HG03103 (cell line): Measurements from ENCODE around the gene TSPYL2.

Experiments used
- ATAC-seq: cut with Tn5 transposase; IDR thresholded peaks from one replicate; pipeline ENCODE4 v1.9.1; 2021; ENCODE audit warnings: low read depth; ENCODE audit not compliant: unreplicated experiment

The TSPYL2 gene

DNA sequence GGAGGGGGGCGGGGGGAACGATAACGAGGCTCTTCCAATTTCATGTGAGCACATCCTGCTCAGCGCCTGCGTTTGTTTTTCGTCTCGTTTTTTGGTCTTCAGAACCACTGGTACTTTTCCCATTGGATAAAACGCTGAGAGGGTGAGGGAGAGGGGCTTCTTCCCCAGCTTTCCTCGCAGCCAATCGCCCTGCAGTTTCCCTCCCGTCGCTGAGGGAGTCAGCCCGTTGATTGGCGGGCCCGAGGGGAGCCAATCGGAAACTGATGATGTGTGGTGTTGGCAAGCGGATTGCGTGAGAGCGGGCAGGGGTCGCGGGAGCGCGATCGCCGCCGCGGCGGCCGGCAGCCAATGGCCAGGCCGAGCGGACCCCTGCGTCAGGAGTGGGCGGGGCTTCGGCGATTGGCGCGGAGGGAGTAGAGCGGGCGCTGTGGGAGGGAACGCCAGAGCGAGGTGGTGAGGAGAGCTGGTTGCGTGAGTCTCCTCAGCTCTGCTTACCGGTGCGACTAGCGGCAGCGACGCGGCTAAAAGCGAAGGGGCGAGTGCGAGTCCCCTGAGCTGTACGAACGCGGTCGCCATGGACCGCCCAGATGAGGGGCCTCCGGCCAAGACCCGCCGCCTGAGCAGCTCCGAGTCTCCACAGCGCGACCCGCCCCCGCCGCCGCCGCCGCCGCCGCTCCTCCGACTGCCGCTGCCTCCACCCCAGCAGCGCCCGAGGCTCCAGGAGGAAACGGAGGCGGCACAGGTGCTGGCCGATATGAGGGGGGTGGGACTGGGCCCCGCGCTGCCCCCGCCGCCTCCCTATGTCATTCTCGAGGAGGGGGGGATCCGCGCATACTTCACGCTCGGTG, at the start of gene TSPYL2:
Gene TSPYL2 (plus strand): TSS at position 443 of the 848 bp plus-strand sequence. CDS start 132 bp downstream, at position 575.
- ATAC-seq = peak; percentile 94

- no peak for ATAC-seq
Measured at GRCh38 chrX:53036149-53036548, 46.0 kb upstream of the TSPYL2 start.

DNA sequence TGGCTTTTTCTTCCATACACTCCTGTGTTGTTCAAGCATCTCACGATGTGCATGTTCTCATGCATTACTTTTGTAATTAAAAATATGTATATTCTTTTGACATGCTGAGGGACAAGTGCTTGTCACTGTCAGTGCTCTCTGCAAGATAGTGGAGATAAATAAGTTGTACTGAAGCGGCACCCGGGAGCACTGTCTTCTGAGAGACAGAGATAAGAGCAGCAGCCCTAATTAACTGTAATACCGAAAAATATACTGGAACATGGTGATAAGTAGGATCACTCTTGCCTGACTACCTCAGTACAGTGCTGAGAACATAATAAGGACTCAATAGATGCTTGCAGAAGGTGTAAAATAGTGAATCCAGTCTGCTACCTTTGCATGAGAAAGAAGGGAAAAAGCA, 42.9 kb upstream of the TSPYL2 start:
- ATAC-seq = no peak

DNA sequence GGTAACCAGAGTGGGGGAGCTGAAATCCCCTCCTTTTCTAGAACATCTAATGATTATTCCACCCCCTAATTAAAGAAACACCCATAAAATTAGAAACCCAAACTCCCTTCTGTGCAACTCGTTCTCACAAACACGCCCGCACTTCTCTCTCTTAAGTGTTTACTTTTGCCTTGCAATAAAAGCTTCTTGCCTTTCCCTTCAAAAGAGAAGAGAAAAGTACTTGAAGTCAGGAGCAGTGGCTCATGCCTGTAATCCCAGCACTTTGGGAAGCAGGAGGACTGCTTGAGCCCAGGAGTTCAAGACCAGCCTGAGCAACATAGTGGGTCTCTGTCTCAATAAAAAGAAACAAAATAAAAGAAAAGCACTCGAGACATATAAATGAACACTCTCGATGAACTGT, 37.2 kb upstream of the TSPYL2 start:
- ATAC-seq = no peak

DNA sequence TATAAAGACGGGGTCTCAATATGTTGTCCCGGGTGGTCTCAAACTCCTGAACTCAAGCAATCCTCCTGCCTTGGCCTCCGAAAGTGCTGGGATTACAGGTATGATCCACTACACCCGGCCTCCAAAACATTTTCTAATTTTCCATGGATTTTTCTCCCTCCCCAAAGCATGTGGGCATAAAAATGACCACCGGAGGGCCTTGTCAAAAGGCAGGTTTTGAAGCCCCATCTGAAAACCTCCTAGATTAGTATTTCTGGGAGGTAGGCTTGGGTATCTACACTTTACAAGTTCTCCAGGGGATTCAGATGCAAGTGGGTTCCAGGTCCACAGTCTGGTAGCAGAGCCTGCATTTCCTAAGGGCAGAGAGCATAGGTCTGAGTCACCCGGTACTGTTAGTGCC, 34.9 kb upstream of the TSPYL2 start:
- no peak for ATAC-seq

DNA sequence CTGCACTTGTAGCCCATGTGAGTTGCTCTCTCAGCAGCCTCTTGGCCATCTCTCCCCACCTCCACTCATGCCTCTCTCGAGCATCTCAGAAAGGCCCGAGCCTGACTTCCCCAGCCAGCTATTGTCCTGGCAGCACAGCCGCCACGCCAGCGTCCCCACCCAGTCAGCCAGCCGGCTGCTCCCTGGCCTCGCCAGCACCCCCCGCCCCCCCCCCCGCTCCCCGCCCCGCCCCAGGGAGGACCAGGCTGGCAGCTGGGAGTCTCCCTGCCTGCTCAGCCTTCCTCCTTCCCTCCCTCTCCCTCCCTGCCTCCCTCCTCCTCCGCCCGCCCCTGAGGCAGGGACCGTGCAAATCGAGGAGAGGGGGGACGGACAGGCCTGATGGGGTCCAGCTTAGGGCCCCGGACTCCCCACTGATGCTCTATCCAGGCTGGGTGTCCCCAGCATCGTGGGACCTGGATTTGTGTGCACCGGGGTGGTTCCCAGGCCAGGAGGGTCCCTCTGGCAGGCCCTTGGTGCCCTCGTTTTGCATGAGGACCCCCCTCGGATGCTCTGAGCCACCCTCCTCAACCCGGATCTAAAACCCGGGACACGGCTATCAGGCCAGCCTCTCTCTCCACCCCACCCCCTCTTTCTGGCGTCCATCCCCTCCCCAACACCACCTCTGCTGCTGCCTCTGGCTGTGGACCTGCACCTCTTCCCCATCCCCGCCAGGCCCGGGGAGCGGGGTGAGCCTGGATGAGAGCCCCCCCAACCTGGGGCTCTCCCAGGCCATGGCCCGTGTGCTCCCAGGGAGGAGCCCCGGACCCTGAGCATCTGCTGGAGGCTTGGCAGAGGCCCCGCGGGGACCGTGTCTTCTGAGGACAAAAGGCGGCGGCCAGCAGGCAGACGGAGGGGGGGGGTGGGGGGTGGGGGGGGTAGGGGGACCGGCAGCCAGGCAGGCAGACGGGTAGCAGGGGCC, 33.7 kb upstream of the TSPYL2 start, which contains the start of gene GPR173:
Gene GPR173 (plus strand): TSS at position 621 of the 958 bp plus-strand sequence. CDS start 27,833 bp downstream, outside the sequence.
- ATAC-seq = no peak

DNA sequence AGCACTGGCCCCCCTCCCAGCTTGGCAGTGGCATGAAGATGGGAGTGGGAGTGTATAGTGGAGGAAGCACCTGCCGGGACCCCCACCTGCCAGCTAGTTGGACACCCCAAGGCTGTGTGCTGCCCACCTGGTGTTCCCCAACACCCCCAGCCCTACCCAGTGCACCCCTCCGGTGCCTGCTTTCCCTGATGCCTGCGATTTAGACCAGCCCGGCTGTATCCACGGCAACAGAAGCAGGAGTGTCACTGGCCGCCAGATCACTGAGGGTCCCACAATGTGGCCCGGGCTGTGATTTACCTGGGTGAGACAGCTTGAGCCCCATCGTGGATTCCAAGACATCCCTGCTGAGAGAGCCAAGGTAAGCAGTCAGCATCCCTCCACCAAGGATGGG, 33.0 kb upstream of the TSPYL2 start:
- ATAC-seq = no peak

GRCh38 chrX:53050841-53051240, 31.3 kb upstream of the TSPYL2 start:
- ATAC-seq = no peak

DNA sequence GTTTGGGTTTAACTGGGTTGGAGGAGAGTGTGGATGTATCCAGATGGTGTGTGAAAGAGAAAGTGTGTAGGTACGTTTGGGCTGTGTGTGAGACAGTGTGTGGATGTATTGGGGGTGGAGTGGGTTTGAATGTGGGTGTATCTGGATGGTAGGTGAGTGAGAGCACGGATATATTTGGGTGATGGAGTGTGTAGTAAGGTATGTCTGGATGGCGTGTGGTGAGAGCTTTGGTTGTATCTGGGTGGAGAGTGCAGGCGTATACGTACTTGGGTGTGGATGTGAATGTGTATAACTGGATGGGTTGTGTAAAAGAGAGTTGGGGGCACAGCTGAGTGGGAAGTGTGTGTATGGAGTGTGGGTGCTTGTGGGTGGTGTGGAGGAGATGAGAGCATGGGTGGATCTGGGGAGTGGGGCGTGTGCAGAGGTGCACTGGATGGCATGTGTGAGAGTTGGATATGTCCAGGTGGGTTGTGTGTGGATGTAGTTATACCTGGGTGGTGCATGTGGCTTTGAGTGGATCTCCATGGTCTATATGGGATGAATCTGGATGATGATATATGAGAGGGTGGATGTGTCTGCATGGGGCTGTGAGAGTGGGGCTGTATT, 26.8 kb upstream of the TSPYL2 start:
- no peak for ATAC-seq

GRCh38 chrX:53056292-53056691, 25.9 kb upstream of the TSPYL2 start:
- ATAC-seq = no peak

DNA sequence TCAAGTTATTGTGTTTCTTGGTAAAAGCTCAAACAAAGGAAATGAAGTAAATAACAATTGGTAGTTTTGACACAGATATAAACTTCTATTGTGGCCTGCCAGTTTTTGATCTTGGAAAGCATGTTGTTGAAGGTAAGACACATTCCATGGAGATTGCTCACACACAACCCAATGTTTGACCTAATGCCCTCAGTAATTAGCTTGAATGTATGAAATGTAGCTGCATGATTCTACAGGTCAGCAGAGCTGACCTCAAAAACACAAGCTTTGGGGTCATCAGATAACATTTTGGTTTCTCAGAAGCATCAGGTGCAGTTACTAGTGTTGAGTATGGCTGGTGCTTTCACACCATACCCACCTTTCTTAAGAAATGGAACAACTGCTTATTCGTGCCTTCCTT, 17.1 kb upstream of the TSPYL2 start:
- no peak for ATAC-seq

- ATAC-seq = no peak
Measured at GRCh38 chrX:53071064-53071463, 11.1 kb upstream of the TSPYL2 start.

GRCh38 chrX:53071604-53072417, 10.4 kb upstream of the TSPYL2 start:
- peak; percentile 68 for ATAC-seq

DNA sequence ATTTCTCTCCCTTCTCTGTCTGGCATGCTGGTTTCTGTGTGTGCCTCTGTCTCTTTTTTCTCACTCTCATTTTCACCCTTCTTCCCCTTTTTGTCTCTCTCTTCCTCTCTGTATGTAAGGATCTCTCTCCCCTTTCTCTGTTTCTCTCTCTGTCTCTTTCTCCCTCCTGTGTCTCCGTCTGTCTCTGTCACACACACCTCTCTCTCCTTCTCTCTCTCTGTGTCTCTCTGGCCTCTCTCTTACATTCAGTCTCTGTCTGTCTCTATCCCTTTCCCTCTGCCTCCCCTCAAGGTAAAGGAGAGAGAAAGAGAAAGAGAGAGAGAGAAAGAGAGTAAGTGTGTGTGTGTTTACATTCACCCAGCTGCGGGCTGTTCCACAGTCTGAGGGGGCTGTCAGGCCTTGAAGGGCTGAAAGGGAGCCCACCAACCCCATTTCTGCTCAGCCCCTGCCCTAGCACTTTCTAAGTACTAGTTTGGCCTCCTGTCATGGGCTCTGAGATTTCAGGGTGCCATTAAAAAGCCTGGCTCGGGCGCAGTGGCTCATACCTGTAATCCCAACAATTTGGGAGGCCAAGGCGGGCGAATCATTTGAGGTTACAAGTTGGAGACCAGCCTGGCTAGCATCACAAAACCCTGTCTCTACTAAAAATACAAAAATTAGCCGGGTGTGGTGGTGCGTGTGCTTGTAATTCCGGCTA, 9.6 kb upstream of the TSPYL2 start:
- no peak for ATAC-seq

DNA sequence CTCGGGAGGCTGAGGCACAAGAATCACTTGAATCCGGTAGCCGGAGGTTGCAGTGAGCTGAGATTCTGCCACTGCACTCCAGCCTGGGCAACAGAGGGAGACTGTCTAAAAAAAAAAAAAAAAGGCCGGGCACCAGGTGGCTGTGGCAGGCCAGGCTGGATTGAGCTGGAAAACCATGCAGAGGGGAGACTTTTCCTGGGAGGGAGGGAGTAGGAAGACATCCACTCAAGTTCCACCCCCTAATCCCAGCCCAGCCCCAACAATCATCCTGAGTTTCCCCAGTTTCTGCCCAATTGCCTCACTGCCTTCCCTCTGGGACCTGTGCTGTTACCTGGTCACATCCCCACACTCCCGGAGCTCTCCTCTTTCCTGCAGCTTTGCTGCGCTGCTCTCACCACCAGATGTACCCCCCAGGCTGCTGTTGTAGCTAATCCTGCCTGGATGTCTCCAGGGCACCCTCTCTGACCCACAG, 9.0 kb upstream of the TSPYL2 start:
- ATAC-seq = no peak

DNA sequence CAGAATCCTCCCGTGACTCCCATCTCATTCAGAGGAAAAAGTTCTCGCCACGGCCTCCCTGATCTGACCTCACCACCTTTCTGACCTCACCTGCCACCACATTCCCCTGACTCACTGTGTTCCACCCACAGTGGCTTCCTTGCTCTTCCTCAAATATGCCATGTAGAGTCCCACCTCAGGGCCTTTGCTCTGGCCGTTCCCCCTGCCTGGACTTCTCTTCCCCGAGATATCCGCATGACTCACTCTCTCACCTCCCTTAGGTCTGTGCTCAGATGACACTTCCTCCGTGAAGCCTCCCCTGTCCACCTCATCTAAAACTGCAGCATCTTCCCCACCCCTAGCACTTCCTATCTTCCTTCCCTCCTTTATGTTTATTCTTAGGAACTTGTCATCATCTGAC, 7.2 kb upstream of the TSPYL2 start:
- no peak for ATAC-seq

GRCh38 chrX:53076671-53077070, 5.5 kb upstream of the TSPYL2 start:
- no peak for ATAC-seq

- no peak for ATAC-seq
Measured at GRCh38 chrX:53077207-53078197, 4.7 kb upstream of the TSPYL2 start.
